Gastrocnemius medialis (tissue), 4 donors: ENCODE measurements around the gene ZNF627.
A peak's percentile ranks its signal among the peaks of the same experiment; 100 is the strongest.

ENCODE experiments used
- POLR2A ChIP-seq, 2 donors: fragments of 450-650 bp; IDR thresholded peaks; one replicate each; pipeline ENCODE4 v1.6.1; 2017; ENCODE audit warnings: antibody characterized with exemption in 2 of 2, mild to moderate bottlenecking in 2 of 2, moderate library complexity in 2 of 2
- TF ChIP-seq, protein P1 (sequence below), 5 experiments: fragments of 450-650 bp in 3 of 5; fragments of 200-600 bp in 2 of 5; sonication (generic) in 2 of 5; IDR thresholded peaks in 4 of 5; conservative IDR thresholded peaks in 1 of 5; 1 replicate in 4 of 5; 2 replicates in 1 of 5; pipeline ENCODE4 v1.5.1; 2016 to 2019; ENCODE audit warnings: antibody characterized with exemption in 5 of 5, mild to moderate bottlenecking in 3 of 5, moderate library complexity in 3 of 5

DNA sequence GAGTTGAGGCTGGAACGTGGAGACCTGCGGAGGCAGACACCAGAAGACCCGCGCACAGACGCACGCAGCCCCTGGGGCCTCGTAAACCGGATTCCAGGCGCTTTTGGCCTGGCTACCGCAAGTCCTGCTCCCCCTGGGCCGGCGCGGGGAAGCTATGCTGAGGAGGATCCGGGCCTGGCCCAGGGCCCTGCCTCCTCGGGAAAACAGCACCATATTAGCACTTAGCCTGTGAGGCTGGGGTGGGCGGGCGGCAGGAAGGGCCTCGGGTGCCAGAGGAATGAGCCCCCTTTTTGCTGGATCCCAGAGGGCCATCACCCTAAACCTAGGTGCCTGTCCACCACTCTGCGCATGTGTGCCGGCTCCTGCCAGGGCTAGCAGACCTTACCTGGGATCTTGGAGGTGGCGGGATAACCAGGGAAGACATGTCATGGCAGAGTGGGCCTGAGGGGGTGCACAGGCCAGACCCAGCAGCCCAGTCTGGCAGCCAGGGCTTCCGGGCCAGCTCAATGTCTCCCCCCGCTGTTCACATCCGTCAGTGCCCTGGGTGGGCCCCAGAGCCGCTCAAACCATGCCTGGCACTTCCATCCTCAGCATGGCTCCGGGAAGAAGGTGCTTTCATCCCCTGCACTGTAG, 45.6 kb upstream of the ZNF627 start:
- TF ChIP-seq, protein P1, sequence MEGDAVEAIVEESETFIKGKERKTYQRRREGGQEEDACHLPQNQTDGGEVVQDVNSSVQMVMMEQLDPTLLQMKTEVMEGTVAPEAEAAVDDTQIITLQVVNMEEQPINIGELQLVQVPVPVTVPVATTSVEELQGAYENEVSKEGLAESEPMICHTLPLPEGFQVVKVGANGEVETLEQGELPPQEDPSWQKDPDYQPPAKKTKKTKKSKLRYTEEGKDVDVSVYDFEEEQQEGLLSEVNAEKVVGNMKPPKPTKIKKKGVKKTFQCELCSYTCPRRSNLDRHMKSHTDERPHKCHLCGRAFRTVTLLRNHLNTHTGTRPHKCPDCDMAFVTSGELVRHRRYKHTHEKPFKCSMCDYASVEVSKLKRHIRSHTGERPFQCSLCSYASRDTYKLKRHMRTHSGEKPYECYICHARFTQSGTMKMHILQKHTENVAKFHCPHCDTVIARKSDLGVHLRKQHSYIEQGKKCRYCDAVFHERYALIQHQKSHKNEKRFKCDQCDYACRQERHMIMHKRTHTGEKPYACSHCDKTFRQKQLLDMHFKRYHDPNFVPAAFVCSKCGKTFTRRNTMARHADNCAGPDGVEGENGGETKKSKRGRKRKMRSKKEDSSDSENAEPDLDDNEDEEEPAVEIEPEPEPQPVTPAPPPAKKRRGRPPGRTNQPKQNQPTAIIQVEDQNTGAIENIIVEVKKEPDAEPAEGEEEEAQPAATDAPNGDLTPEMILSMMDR (IDR thresholded peaks at IDR 0.05 in 4 of 5, conservative IDR thresholded peaks at IDR 0.05 in 1 of 5): peak in 1 of 5 experiments; percentile 19
- TF ChIP-seq POLR2A (IDR thresholded peaks at IDR 0.05): no peak
